SK-N-SH treated with all-trans-retinoic acid at 6 μM for 48 hours (cell line): ENCODE measurements around the gene EIF3I.
A peak's percentile ranks its signal among the peaks of the same experiment; 100 is the strongest.

Experiments used
- ATAC-seq: fragments of 200-7000 bp; cut with Tn5 transposase; 3 replicates; pipeline ENCODE4 v1.9.1; 2020; ENCODE audit warnings: mild to moderate bottlenecking, moderate library complexity
- BACH2 ChIP-seq: fragments of 250-450 bp; sonication (Bioruptor Pico); IDR thresholded peaks from 2 replicates; pipeline ENCODE4 v1.9.0; 2021; ENCODE audit warnings: mild to moderate bottlenecking, borderline replicate concordance
- CREB5 ChIP-seq: fragments of 250-450 bp; sonication (Bioruptor Pico); IDR thresholded peaks from 2 replicates; pipeline ENCODE4 v1.5.1; 2020; ENCODE audit warnings: low read depth, mild to moderate bottlenecking, moderate library complexity
- CSDC2 ChIP-seq: fragments of 250-450 bp; sonication (Bioruptor Pico); IDR thresholded peaks from 2 replicates; pipeline ENCODE4 v1.5.0; 2020; ENCODE audit warnings: mild to moderate bottlenecking, moderate library complexity
- CSRNP3 ChIP-seq: fragments of 250-450 bp; sonication (Bioruptor Pico); IDR thresholded peaks from 2 replicates; pipeline ENCODE4 v1.5.1; 2021; ENCODE audit warnings: mild to moderate bottlenecking, moderate library complexity
- ESRRG ChIP-seq: fragments of 250-450 bp; sonication (Bioruptor Pico); IDR thresholded peaks from 2 replicates; pipeline ENCODE4 v1.6.1; 2021; ENCODE audit warnings: mild to moderate bottlenecking
- GLIS3 ChIP-seq: fragments of 250-450 bp; sonication (Bioruptor Pico); IDR thresholded peaks from 2 replicates; pipeline ENCODE4 v1.5.0; 2020; ENCODE audit warnings: mild to moderate bottlenecking, moderate library complexity
- OSR1 ChIP-seq: fragments of 250-450 bp; sonication (Bioruptor Pico); IDR thresholded peaks from 2 replicates; pipeline ENCODE4 v1.8.0; 2022; ENCODE audit warnings: moderate library complexity, mild to moderate bottlenecking, inconsistent platforms
- PATZ1 ChIP-seq: fragments of 250-450 bp; sonication (Bioruptor Pico); IDR thresholded peaks from 2 replicates; pipeline ENCODE4 v1.8.0; 2020; ENCODE audit warnings: mild to moderate bottlenecking, moderate library complexity, borderline replicate concordance
- POU6F1 ChIP-seq: fragments of 250-450 bp; sonication (Bioruptor Pico); IDR thresholded peaks from 2 replicates; pipeline ENCODE4 v1.8.0; 2021; ENCODE audit warnings: low read depth, mild to moderate bottlenecking, moderate library complexity, borderline replicate concordance
- PPARA ChIP-seq: fragments of 250-450 bp; sonication (Bioruptor Pico); IDR thresholded peaks from 2 replicates; pipeline ENCODE4 v1.5.0; 2020; ENCODE audit warnings: mild to moderate bottlenecking, borderline replicate concordance
- SNAI2 ChIP-seq: fragments of 250-450 bp; sonication (Bioruptor Pico); IDR thresholded peaks from 2 replicates; pipeline ENCODE4 v1.5.0; 2020; ENCODE audit warnings: mild to moderate bottlenecking, moderate library complexity
- TCF4 ChIP-seq: fragments of 250-450 bp; sonication (Bioruptor Pico); IDR thresholded peaks from 2 replicates; pipeline ENCODE4 v1.8.0; 2021; ENCODE audit warnings: mild to moderate bottlenecking, moderate library complexity, borderline replicate concordance
- TOX ChIP-seq: fragments of 250-450 bp; sonication (Bioruptor Pico); IDR thresholded peaks from 2 replicates; pipeline ENCODE4 v1.8.0; 2021; ENCODE audit warnings: mild to moderate bottlenecking, moderate library complexity, borderline replicate concordance
- ZC3H10 ChIP-seq: fragments of 250-450 bp; sonication (Bioruptor Pico); IDR thresholded peaks from 2 replicates; pipeline ENCODE4 v1.5.1; 2021; ENCODE audit warnings: mild to moderate bottlenecking, moderate library complexity
- ZFP3 ChIP-seq: fragments of 250-450 bp; sonication (Bioruptor Pico); IDR thresholded peaks from 2 replicates; pipeline ENCODE4 v1.5.0; 2020; ENCODE audit warnings: mild to moderate bottlenecking, moderate library complexity
- ZNF565 ChIP-seq: fragments of 450-650 bp; formaldehyde crosslinking; conservative IDR thresholded peaks from 2 replicates; pipeline ENCODE4 v1.5.0; 2020; ENCODE audit warnings: low read depth, mild to moderate bottlenecking, moderate library complexity
- ZNF8 ChIP-seq: fragments of 450-650 bp; formaldehyde crosslinking; IDR thresholded peaks from 2 replicates; pipeline ENCODE4 v1.5.0; 2020; ENCODE audit warnings: mild to moderate bottlenecking, moderate library complexity
- TF ChIP-seq, protein P1 (sequence below): fragments of 250-450 bp; sonication (Bioruptor Pico); IDR thresholded peaks from 2 replicates; pipeline ENCODE4 v1.5.0; 2020; ENCODE audit warnings: mild to moderate bottlenecking, moderate library complexity

Gene EIF3I

GRCh38 chr1:32269744-32270143, 47.5 kb downstream of the EIF3I start:
- TF ChIP-seq ZFP3 (CRISPR knock-in tag) (no peak), CSDC2 (no peak), CREB5 (no peak), BACH2 (CRISPR knock-in tag) (no peak), CSRNP3 (no peak), SNAI2 (CRISPR knock-in tag) (no peak), ZC3H10 (CRISPR knock-in tag) (no peak), ESRRG (CRISPR knock-in tag) (no peak), TOX (no peak), PPARA (no peak), PATZ1 (no peak), TCF4 (no peak), GLIS3 (CRISPR knock-in tag) (no peak), OSR1 (CRISPR knock-in tag) (no peak), ZNF565 (no peak)
- TF ChIP-seq, protein P1, sequence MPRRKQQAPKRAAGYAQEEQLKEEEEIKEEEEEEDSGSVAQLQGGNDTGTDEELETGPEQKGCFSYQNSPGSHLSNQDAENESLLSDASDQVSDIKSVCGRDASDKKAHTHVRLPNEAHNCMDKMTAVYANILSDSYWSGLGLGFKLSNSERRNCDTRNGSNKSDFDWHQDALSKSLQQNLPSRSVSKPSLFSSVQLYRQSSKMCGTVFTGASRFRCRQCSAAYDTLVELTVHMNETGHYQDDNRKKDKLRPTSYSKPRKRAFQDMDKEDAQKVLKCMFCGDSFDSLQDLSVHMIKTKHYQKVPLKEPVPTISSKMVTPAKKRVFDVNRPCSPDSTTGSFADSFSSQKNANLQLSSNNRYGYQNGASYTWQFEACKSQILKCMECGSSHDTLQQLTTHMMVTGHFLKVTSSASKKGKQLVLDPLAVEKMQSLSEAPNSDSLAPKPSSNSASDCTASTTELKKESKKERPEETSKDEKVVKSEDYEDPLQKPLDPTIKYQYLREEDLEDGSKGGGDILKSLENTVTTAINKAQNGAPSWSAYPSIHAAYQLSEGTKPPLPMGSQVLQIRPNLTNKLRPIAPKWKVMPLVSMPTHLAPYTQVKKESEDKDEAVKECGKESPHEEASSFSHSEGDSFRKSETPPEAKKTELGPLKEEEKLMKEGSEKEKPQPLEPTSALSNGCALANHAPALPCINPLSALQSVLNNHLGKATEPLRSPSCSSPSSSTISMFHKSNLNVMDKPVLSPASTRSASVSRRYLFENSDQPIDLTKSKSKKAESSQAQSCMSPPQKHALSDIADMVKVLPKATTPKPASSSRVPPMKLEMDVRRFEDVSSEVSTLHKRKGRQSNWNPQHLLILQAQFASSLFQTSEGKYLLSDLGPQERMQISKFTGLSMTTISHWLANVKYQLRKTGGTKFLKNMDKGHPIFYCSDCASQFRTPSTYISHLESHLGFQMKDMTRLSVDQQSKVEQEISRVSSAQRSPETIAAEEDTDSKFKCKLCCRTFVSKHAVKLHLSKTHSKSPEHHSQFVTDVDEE (CRISPR knock-in tag): no peak
- ATAC-seq: no peak

- ATAC-seq: no peak
- no peak for TF ChIP-seq CREB5
- no peak for TF ChIP-seq BACH2 (CRISPR knock-in tag)
- TF ChIP-seq CSDC2: no peak
- no peak for TF ChIP-seq PATZ1
- no peak for TF ChIP-seq GLIS3 (CRISPR knock-in tag)
Measured at GRCh38 chr1:32272557-32273390, 50.6 kb downstream of the EIF3I start.

DNA sequence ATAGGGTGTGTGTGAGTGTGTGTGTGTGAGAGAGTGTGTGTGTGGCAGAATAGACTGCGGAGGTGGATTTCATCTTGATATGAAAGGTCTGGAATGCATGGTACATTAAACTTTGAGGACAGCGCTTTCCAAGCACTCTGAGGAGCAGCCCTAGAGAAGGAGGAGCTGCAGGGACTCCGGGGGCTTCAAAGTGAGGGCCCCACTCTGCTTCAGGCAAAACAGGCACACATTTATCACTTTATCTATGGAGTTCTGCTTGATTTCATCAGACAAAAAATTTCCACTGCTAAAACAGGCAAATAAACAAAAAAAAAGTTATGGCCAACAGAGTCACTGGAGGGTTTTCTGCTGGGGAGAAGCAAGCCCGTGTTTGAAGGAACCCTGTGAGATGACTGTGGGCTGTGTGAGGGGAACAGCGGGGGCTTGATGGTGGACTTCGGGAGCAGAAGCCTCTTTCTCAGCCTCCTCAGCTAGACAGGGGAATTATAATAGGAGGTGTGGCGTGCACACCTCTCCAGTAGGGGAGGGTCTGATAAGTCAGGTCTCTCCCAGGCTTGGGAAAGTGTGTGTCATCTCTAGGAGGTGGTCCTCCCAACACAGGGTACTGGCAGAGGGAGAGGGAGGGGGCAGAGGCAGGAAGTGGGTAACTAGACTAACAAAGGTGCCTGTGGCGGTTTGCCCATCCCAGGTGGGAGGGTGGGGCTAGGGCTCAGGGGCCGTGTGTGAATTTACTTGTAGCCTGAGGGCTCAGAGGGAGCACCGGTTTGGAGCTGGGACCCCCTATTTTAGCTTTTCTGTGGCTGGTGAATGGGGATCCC, 51.4 kb downstream of the EIF3I start:
- no peak for TF ChIP-seq ZNF565
- no peak for TF ChIP-seq SNAI2 (CRISPR knock-in tag)
- TF ChIP-seq TCF4: no peak
- TF ChIP-seq ESRRG (CRISPR knock-in tag): no peak
- no peak for TF ChIP-seq ZC3H10 (CRISPR knock-in tag)
- no peak for TF ChIP-seq CSRNP3
- no peak for TF ChIP-seq ZFP3 (CRISPR knock-in tag)
- TF ChIP-seq PATZ1: no peak
- TF ChIP-seq POU6F1 (CRISPR knock-in tag): no peak
- TF ChIP-seq BACH2 (CRISPR knock-in tag): no peak
- no peak for TF ChIP-seq ZNF8 (CRISPR knock-in tag)
- peak; percentile 23; the same call in 2 of the 3 replicates for ATAC-seq
